HEK293 (cell line): ENCODE results near the gene SRRM4.
"Not testable (repeated sequence)": the region's sequence is repeated elsewhere in the genome, so short reads cannot be mapped to it uniquely, and the experiment has no call there.

ENCODE experiments used
- CTCF ChIA-PET: fragments of 350-600 bp; formaldehyde crosslinking; extraction: SDS; loops from one replicate; lab custom pipeline; 2021; ENCODE audit warnings: antibody characterized with exemption; lab: Yijun Ruan, JAX
- POLR2A ChIA-PET: fragments of 300-600 bp; formaldehyde crosslinking; extraction: SDS; loops from one replicate; lab custom pipeline; 2020; ENCODE audit warnings: antibody characterized with exemption, inconsistent platforms; lab: Yijun Ruan, JAX
- H3K27ac ChIP-seq: fragments of 200-500 bp; sonication (Bioruptor generic); 2 replicates; pipeline ENCODE4 v1.5.1; 2014; ENCODE audit warnings: low read depth, low read length, control low read depth, inconsistent platforms; ENCODE audit errors: extremely low read depth
- H3K36me3 ChIP-seq, 2 experiments: fragments of 200-500 bp in 1 of 2; sonication (Bioruptor generic) in 1 of 2; 1 replicate in 1 of 2; 2 replicates in 1 of 2; pipeline ENCODE4 v1.5.1; 2014 to 2017; ENCODE audit warnings: inconsistent platforms in 2 of 2, low read length in 2 of 2; ENCODE audit not compliant: control insufficient read depth in 2 of 2, insufficient read depth in 1 of 2
- H3K4me1 ChIP-seq: fragments of 200-500 bp; sonication (Bioruptor generic); 2 replicates; pipeline ENCODE4 v1.5.1; 2014; ENCODE audit warnings: mild to moderate bottlenecking, low read length, inconsistent platforms; ENCODE audit not compliant: control insufficient read depth, insufficient read depth
- H3K4me3 ChIP-seq: 2 replicates; pipeline ENCODE4 v1.5.1; 2011; ENCODE audit warnings: low read depth, mild to moderate bottlenecking, control low read depth, low read length, moderate library complexity
- H3K9me3 ChIP-seq: fragments of 200-500 bp; sonication (Bioruptor generic); 2 replicates; pipeline ENCODE4 v1.5.1; 2014; ENCODE audit warnings: low read depth, low read length, inconsistent platforms; ENCODE audit not compliant: control insufficient read depth, insufficient read depth
- CTCF ChIP-seq: fragments of 450-650 bp; formaldehyde crosslinking; IDR thresholded peaks from 2 replicates; pipeline ENCODE4 v1.5.1; 2016; ENCODE audit warnings: missing biosample characterization, missing genetic modification characterization
- FEZF1 ChIP-seq: fragments of 450-650 bp; formaldehyde crosslinking; IDR thresholded peaks from 2 replicates; pipeline ENCODE4 v1.5.1; 2016; ENCODE audit warnings: missing biosample characterization, missing genetic modification characterization
- KLF10 ChIP-seq: fragments of 450-650 bp; IDR thresholded peaks from 2 replicates; pipeline ENCODE4 v1.5.1; 2018; ENCODE audit warnings: missing biosample characterization, mild to moderate bottlenecking, missing genetic modification characterization
- ZBTB10 ChIP-seq: fragments of 450-650 bp; formaldehyde crosslinking; IDR thresholded peaks from 2 replicates; pipeline ENCODE4 v1.5.1; 2016; ENCODE audit warnings: missing biosample characterization, missing genetic modification characterization
- ZFP37 ChIP-seq: fragments of 450-650 bp; formaldehyde crosslinking; IDR thresholded peaks from 2 replicates; pipeline ENCODE4 v1.5.1; 2016; ENCODE audit warnings: missing biosample characterization, missing genetic modification characterization
- ZNF146 ChIP-seq: fragments of 450-650 bp; formaldehyde crosslinking; IDR thresholded peaks from 2 replicates; pipeline ENCODE4 v1.5.1; 2016; ENCODE audit warnings: missing biosample characterization, missing genetic modification characterization
- ZNF48 ChIP-seq: fragments of 450-650 bp; formaldehyde crosslinking; IDR thresholded peaks from 2 replicates; pipeline ENCODE4 v1.5.1; 2016; ENCODE audit warnings: missing biosample characterization, missing genetic modification characterization
- ZNF514 ChIP-seq: fragments of 450-650 bp; formaldehyde crosslinking; IDR thresholded peaks from 2 replicates; pipeline ENCODE4 v1.5.1; 2016; ENCODE audit warnings: missing biosample characterization, missing genetic modification characterization
- ZNF530 ChIP-seq: fragments of 450-650 bp; formaldehyde crosslinking; IDR thresholded peaks from 2 replicates; pipeline ENCODE4 v1.5.1; 2016; ENCODE audit warnings: low read depth, missing biosample characterization, missing genetic modification characterization
- ZNF791 ChIP-seq: fragments of 450-650 bp; formaldehyde crosslinking; IDR thresholded peaks from 2 replicates; pipeline ENCODE4 v1.5.1; 2016; ENCODE audit warnings: missing biosample characterization, missing genetic modification characterization
- TF ChIP-seq, protein P1 (sequence below): fragments of 450-650 bp; formaldehyde crosslinking; IDR thresholded peaks from 2 replicates; pipeline ENCODE4 v1.5.1; 2016; ENCODE audit warnings: missing biosample characterization, missing genetic modification characterization, low read depth
- TF ChIP-seq, protein P2 (sequence below): fragments of 450-650 bp; formaldehyde crosslinking; IDR thresholded peaks from 2 replicates; pipeline ENCODE4 v1.5.1; 2016; ENCODE audit warnings: missing biosample characterization, missing genetic modification characterization

The SRRM4 gene

GRCh38 chr12:119102714-119103113, 121.4 kb downstream of the SRRM4 start (continued):
- TF ChIP-seq, protein P1, sequence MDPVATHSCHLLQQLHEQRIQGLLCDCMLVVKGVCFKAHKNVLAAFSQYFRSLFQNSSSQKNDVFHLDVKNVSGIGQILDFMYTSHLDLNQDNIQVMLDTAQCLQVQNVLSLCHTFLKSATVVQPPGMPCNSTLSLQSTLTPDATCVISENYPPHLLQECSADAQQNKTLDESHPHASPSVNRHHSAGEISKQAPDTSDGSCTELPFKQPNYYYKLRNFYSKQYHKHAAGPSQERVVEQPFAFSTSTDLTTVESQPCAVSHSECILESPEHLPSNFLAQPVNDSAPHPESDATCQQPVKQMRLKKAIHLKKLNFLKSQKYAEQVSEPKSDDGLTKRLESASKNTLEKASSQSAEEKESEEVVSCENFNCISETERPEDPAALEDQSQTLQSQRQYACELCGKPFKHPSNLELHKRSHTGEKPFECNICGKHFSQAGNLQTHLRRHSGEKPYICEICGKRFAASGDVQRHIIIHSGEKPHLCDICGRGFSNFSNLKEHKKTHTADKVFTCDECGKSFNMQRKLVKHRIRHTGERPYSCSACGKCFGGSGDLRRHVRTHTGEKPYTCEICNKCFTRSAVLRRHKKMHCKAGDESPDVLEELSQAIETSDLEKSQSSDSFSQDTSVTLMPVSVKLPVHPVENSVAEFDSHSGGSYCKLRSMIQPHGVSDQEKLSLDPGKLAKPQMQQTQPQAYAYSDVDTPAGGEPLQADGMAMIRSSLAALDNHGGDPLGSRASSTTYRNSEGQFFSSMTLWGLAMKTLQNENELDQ (tag by site-specific recombination), result no peak
- TF ChIP-seq KLF10 (tag by site-specific recombination) (no peak), ZBTB10 (tag by site-specific recombination) (no peak)
- TF ChIP-seq, all 188 proteins: peak for 0

- H3K9me3 ChIP-seq, H3K27ac ChIP-seq, CTCF ChIA-PET, POLR2A ChIA-PET, H3K36me3 ChIP-seq, H3K4me1 ChIP-seq, H3K4me3 ChIP-seq: not testable (repeated sequence)
- TF ChIP-seq ZNF146 (tag by site-specific recombination), result peak; percentile 85
These were observed 123.6 kb downstream of the SRRM4 start for GRCh38 chr12:119104969-119105368.

DNA sequence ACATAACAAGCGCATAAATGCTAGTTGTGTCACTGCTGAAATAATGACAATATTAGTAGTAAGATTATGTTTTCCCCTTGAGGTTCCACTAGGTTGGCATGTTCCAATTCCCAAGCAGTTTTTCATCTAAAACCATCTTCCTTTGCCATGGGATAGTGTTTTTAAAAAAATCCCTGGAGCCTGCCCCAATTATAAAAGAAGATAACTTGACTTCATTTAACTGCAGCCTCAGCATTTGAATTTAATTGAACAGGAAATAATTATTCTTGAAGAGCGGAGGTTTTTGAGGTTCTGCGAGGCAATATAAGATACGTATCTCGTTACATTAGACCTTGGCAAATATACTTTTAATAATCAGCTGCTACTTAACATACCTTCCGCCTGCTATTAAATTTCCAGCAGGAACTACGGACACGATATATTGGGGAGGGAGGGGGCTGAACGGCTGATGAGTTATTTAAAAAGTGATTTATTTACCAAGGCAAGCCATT, 132.2 kb downstream of the SRRM4 start:
- Histone ChIP-seq H3K4me1 (no peaks in the 10 kb centered on the region), H3K27ac (no peak overlapping the region), H3K9me3 (no peaks in the 10 kb centered on the region), H3K4me3 (no peak overlapping the region), H3K36me3 (no peaks in the 10 kb centered on the region)
- CTCF ChIA-PET, result interaction anchor here (0.6 to 1.5 kb wide), 4 partner anchors 300 to 1097 kb away, joined by 3 to 8 read pairs (median 3); partner anchors contain the start of gene RFC5
- POLR2A ChIA-PET, result no interaction called here
- TF ChIP-seq ZNF530 (no peak), ZFP37 (tag by site-specific recombination) (no peak), CTCF (tag by site-specific recombination) (no peak), ZNF514 (tag by site-specific recombination) (no peak), ZNF791 (tag by site-specific recombination) (no peak), FEZF1 (tag by site-specific recombination) (no peak), ZNF48 (tag by site-specific recombination) (no peak)
- TF ChIP-seq, protein P2, sequence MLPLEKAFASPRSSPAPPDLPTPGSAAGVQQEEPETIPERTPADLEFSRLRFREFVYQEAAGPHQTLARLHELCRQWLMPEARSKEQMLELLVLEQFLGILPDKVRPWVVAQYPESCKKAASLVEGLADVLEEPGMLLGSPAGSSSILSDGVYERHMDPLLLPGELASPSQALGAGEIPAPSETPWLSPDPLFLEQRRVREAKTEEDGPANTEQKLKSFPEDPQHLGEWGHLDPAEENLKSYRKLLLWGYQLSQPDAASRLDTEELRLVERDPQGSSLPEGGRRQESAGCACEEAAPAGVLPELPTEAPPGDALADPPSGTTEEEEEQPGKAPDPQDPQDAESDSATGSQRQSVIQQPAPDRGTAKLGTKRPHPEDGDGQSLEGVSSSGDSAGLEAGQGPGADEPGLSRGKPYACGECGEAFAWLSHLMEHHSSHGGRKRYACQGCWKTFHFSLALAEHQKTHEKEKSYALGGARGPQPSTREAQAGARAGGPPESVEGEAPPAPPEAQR, result no peak
